Cerebellar nuclear complex (tissue), 1 donor: ENCODE results near the gene BLOC1S6.

Experiments used
- DNase-seq, 2 experiments: peaks; one replicate each; lab custom pipeline; 2025; lab: John Stamatoyannopoulos, UW

Gene BLOC1S6, protein sequence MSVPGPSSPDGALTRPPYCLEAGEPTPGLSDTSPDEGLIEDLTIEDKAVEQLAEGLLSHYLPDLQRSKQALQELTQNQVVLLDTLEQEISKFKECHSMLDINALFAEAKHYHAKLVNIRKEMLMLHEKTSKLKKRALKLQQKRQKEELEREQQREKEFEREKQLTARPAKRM

DNA sequence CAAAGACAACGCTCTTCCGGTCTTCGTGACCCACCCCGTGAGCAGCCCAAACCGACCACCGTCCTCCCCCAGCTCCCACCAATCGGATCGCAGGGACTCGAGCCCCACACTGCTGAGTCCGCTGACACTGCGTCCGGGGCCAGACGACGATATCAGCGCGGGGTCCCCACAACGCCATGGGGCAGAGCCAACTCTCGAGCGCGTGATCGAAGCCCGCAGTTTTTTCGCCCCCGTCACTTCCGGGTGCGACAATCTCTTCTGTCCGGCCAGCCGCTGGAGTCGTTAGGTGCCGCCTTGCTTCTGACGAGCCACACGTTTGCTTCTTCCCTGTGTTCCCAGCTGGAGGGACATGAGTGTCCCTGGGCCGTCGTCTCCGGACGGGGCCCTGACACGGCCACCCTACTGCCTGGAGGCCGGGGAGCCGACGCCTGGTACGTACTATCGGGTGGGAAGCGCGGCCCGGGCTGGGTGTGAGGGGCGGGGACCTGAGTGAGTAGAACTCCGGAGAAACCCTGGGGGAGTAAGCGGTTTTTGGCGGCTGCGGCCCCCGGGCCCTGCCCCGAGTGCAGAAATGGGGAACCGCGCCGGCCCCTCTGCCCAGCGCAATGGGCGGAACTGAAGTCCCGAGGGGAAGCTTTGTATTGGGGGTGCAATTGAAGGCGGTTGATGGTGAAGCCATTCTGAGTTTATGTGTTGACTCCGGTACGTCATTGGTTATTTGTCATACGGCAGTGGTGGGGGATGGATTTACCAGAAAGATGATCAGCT lies at the start of gene BLOC1S6:
Gene BLOC1S6 (plus strand): TSS at position 285 of the 768 bp plus-strand sequence. CDS start 65 bp downstream, at position 350.
- peak; percentile 34 to 63 for DNase-seq

DNA sequence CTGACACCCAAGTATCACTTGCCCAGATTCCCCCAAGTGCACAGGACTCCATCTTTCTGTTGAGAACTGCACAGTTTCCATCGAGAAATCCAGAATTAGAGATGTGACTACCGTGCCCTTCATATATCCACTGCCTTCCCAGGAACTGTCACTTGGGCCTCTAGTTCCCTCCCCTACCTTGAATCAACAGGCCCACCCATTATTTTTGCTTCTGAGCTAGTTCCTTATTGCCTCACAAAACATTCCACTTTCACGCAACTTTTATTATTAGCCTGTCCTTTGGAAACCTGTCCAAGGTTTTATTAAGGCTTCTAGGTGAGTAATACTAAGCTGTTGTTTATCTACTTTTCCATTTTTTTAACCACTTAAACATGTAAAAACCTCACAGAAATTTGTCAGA lies 47.5 kb upstream of the BLOC1S6 start:
- no peak for DNase-seq

DNA sequence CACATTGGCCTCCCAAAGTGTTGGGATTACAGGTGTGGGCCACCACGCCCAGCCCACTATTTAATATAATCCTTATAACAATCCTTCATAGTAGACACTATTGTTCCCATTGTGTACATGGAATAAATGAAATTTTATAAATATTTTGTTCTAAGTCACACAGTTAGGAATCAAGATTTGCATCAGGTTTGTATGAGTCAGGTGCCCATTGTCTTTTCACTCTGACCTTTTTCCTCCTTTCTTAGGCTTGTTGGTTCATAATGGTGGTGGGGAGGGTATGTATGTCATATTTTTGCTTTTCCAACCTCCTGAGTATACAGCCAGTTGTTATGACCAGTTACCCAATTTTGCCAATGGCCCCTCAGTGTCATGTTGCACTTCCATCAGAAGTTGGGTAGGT lies 46.6 kb upstream of the BLOC1S6 start:
- DNase-seq: no peak

DNA sequence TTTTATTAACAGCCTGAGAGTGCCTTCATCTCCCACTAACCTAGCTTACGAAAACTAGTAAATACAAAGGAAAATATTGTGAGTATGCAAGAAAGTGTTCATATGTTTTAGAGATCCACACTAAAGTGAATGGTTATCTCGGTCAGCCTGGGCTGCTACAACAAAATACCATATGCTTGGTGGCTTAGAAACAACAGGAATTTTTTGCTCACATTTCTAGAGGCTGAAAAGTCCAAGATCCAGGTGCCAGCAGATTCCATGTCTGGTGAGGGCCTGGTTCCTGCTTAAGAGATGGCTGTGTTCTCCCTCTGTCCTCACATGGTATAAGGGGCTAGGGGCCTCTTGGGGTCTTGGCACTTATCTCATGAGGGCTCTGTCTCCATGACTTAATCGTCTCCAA lies 44.1 kb upstream of the BLOC1S6 start:
- no peak for DNase-seq

DNA sequence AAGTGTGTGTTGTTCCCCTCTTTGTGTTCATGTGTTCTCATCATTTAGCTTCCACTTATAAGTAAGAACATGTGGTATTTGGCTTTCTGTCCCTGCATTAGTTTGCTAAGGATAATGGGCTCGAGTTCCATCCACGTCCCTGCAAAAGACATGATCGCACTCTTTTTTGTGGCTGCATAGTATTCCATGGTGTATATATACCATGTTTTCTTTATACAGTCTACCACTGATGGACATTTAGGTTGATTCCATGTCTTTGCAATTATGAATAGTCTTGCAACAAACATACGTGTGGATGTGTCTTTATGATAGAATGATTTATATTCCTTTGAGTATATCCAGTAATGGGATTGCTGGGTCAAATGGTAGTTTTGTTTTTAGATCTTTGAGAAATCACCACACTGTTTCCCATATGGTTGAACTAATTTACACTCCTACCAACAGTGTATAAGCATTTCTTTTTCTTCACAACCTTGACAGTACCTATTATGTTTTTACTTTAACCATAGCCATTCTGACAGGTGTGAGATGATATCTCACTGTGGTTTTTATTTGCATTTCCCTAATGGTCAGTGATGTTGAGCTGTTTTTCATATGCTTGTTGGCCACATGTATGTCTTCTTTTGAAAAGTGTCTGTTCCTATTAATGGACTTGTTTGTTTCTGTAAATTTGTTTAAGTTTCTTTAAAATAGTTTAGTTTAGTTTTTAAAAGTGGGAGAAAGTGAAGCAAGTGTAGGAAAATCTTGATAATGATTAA lies 42.7 kb upstream of the BLOC1S6 start:
- DNase-seq: no peak

DNA sequence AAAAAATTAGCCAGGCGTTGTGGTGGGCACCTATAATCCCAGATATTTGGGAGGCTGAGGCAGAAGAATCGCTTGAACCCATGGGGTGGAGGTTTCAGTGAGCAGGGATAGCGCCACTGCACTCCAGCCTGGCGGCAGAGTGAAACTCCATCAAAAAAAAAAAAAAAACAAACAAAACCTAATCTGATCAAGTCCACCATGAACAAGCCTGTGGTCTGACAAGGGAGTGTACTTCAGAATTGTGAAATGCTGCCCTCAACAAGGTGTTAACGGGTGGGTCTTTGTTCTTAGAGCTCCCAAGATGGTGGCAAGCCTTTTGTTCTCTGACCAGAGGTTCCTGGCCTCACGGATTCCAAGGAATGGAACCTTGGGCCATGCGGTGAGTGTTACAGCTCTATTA lies 40.4 kb upstream of the BLOC1S6 start:
- no peak for DNase-seq

DNA sequence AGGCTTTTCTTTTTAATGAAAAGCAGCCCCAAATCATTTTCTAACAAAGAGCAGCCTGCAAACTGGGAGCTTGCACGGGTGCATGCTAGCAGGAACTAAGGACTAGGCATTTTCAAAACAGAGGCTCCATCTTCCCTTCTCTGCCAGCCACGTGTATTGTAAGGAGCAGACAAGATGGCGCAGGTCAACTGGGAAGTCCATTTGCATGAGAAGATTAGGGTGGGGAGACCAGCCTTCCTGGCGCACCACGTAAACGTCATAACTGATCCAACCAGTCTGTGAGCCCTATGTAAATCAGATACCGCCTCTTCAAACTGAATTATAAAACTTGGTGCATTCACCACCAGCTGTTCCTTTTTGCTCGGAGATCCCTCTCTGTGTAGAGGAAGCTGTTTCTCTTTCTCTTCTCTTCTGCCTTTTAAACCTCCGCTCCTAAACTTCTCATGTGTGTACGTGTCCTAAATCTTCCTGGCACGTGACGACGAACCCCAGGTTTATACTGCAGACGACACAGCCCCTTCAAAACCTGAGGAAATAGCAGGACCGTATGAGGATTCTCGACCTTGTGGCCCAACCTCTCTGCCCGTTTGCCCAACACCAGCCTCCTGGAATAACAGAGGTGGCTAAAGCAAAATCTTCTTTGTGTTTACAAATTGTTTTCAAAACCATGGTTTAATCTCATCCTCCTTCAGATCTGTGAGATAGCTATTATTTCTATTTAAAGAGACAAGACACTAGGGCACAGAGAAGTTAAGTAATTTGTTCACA lies 38.2 kb upstream of the BLOC1S6 start:
- no peak for DNase-seq

DNA sequence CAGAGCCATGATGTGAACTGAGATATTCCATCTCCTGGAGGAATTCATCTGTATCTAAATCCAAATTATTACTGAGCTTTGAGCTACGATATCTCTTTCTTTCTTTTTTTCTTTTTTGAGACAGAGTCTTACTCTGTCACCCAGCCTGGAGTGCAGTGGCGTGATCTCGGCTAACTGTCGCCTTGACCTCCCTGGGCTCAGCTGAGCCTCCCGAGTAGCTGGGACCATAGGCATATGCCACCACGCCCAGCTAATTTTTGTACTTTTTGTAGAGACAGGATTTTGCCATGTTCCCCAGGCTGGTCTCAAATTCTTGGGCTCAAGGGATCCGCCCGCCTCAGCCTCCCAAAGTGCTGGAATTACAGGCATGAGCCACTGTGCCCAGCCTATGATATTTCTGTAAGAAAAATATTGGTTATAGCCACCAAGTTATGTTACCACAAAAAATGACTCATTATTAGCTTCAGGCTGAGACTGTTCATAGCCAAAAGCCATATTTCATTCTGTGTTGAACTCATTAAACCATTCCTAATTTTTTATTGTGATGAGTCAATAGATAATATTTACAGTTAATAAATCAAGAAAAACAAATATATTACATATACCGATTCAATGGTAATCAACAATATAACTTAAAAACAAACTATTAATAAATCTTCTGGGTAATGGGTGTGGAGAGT lies 37.5 kb upstream of the BLOC1S6 start:
- DNase-seq: no peak

DNA sequence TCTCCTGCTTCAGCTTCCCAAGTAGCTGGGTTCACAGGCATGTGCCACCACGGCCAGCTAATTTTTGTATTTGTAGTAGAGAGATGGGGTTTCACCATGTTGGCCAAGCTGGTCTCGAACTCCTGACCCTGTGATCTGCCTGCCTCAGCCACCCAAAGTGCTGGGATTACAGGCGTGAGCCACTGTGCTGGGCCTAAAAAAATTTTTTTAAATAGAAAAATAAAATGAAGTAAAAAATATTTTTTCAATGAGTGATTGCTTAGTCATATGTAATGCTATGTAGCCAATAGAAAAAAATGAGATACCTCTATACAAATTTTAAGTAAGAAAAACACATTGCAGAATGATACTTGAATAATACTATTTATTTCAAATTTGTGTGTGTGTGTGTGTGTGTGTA lies 36.7 kb upstream of the BLOC1S6 start:
- DNase-seq: no peak

DNA sequence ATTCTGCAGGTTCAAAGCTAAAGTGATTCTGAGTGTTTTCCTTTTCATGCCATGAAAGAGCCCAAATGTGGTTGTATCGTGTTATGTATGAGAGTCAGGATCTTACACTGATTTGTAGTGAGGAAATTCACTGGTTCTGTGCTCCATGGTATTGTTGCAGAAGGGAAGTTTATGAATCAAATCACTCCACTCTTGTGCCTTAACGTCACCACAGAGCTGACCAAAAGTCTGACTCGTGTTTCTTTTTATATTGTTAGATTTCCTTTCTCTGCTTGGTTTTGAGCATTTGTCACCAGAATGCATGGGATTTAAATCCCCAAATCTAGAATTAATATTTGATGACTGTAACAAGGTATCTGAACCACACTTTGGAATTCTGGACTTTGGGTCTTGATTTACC lies 35.5 kb upstream of the BLOC1S6 start:
- DNase-seq: no peak

DNA sequence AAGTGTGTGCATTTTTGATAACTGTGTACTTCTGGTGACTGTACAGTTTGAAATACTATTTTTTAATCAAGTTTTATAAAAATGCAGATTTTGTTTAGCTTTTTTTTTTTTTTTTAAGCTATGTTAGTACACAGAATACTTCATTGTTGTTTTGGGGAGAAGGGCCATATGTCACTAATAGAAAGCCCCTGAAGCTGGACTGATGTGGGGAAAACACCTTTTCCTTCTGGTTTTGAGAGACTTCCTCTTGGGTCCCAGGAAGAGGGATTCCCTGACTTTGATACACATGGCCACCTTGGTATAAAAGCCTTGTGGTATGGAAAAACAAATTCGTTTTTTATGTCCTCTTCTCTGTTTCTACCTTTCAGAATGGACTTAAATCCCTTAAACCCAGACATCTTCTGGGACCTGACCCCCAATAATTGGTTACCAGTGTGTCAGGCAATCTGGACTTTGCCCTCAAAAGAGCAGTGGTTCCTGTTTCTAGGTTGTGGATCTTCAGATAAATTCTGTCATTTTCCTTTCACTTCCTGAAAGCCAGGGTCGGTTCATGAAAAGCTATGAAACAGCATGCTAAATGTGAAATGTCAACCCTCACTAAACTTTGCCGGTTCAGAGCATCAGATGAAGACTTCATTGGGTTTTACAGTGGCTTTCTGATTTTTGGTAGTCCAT lies 31.1 kb upstream of the BLOC1S6 start:
- no peak for DNase-seq

DNA sequence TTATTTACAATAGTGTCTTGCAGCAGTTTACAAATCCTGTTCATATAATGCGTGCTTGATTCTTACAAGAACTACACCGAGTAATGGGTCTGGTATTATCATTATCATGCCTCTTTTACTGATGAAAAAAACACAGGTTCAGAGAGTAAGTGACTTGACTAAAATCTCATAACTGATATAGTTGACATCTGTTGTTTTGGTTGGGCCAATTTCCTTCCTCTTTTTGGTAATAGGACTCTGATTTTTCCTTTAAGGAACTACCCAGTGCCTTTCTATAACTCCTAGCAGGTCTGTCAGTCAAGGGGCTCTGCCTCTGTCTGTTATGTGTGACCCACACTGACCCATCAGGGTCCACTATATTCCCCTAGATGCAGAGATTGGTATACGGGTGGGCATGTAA lies 14.6 kb upstream of the BLOC1S6 start:
- no peak for DNase-seq

DNA sequence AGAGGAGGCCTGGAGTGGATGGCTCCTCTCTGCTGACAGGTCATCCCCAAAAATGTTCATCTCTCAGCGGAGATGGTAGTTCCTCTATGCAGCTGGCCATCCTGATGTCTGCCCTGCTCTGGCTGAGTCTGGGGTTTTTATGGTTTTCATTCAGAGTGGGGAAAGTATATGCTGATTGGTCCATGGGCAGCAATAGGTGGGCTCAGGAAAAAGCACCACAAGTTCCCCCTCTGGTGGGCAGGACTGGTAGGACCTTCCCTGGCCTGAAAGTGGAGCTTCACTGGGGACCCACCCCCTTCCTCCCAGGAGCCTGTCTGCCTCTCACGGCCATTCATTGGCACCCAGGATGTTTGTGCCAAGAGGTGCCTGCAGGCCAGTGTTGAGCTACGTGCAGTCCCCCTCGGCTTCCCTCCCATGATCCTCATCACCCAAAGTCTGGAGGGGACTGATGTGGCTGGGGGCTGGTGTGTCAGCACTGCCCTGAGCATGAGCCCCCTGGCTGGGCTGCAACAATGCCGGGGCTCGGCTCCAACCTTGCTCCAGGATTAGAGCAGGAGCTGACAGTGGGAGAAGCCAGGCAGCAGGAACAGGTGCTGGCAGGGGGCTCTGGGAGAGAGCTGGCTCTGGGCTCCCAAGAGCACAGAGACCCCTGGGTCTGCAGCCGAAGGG lies 13.1 kb upstream of the BLOC1S6 start:
- DNase-seq: no peak

DNA sequence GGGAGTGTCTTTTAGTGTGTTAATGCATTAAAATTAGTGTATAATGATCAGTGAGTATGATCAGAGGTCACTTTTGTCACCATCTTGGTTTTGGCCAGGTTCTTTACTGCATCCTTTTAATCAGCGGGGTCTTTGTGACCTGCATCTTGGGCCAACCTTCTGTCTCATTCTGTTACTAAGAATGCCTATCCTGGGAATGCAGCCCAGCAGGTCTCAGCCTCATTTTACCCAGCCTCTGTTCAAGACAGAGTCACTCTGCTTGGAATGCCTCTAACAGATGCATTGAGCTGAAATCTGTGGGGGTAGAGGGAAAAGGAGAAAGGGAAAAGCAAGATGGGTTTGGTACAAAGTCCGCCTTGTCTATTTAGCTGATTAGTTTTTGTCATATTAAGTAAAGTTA lies 5.3 kb upstream of the BLOC1S6 start:
- DNase-seq: no peak

DNA sequence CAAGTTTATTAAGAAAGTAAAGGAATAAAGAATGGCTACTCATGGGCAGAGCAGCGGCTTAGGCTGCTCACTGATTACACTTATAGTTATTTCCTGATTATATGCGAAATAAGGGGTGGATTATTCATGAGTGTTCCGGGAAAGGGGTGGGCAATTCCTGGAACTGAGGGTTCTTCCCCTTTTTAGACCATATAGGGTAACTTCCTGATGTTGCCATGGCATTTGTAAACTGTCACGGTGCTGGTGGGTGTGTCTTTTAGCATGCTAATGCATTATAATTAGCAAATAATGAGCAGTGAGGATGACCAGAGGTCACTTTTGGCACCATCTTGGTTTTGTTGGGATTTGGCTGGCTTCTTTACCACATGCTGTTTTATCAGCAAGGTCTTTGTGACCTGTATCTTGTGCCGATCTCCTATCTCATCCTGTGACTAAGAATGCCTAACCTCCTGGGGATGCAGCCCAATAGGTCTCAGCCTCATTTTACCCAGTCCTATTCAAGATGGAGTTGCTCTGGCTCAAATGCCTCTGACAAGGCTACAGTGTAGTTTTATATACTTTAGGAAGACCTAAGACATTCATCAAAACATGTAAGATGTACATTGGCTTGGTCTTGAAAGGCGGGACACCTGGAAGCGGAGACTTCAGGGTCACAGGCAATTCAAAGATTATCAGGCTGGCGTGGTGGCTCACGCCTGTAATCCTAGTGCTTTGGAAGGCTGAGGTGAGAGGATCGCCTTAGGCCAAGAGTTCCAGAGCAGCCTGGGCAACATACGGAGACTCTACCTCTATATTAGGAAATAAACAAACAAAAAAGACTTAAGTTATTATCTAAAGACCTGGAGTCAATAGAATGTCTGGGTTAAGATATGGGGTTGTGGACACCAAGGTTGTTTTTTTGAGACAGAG lies 3.2 kb upstream of the BLOC1S6 start:
- DNase-seq: no peak

DNA sequence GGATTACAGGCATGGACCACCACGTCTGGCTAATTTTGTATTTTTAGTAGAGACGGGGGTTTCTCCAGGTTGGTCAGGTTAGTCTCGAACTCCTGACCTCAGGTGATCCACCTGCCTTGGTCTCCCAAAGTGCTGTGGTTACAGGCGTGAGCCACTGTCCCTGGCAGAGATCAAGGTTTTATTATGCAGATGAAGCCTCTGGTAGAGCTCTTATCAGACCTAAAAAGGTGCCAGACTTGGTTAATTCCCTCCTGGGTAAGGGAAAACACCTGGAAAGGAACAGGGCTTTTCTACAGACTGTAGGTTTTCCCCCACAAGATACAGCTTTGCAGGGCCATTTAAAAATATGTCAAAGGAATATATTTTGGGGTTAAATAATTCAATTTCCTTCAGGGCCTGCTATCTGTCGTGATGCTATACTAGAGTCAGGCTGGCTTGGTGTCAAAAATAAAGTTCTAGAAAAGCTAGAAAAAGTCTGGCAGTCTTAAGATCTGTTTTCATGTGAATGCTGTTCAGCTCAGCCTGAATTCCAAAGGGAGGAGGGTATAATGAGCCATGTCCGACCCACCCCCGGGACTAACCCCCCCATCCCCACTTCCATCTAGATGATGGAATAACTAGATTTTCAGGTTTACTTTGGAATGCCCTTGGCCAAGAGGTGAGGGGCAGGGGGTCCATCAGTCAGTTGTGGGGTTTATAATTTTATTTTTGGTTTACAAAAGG lies 1.9 kb upstream of the BLOC1S6 start:
- no peak for DNase-seq

DNA sequence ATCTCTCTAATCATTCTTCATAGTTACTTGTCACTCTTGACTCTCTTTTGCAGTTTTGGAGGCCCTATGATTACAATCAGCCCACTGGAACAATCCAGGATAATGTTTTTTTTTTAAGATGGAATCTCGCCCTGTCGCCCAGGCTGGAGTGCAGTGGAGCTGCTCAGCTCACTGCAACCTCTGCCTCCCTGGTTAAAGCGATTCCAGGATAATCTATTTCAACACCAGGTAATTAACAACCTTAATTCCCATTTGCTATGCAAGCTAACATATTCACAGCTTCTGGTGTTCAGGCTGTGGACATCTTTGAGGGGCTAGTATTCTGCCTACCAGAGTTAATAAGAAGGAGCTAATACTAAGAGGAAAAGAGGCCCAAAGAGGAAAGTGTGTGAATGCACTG lies 1.1 kb upstream of the BLOC1S6 start:
- DNase-seq: no peak

DNA sequence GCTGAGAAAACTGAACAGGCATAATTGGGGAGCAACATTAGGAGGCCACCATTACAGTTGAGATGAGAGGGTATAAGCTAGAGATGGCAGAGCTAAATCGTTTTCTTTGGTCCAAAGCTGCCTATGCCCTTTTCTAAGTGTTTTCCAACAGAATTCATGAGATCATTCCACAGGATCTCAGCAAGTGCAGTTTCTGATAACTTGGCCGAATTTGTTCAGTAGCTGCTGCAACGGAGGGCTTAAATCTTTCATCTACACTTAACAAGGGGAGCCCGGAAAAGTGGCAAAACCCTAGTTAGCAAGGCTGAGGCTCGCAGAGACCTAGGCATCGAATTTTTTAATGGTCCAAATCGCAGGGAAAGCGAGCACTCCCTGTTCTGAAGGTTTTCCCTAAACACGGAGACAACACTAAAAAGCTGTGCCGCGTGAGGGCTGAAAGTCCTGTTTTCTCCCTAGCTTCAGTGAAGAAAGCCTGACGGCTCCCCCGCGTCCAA lies 531 bp upstream of the BLOC1S6 start:
- DNase-seq: peak in 1 of 2 experiments; percentile 2

DNA sequence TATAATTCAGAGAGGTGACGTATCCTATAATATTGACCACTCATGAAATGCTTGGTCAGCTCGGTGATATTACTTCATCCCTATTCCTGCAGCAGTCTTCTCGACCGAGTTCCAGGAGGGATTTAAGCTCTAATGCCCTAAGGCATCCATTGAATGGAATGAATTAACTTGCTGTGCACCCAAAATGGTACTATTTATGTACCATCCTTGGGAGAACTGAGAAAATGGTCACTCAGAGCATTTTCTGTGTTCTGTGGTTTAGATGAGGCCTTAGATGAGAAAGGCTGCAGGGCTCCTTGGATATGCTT lies 638 bp downstream of the BLOC1S6 start:
- DNase-seq: no peak
